Astrocyte (in vitro differentiated cells and primary cell): Measurements from ENCODE around the gene GRAP2.

Experiments used
- EZH2 ChIP-seq: IDR thresholded peaks from 2 replicates; pipeline ENCODE4 v1.6.1; 2012; ENCODE audit warnings: mild to moderate bottlenecking, low read length, inconsistent platforms; ENCODE audit not compliant: insufficient read depth
- TF ChIP-seq, protein P1 (sequence below): IDR thresholded peaks from 2 replicates; pipeline ENCODE4 v1.5.1; 2011; ENCODE audit warnings: low read depth, mild to moderate bottlenecking, inconsistent platforms, low read length, moderate library complexity; ENCODE audit not compliant: insufficient read depth

DNA sequence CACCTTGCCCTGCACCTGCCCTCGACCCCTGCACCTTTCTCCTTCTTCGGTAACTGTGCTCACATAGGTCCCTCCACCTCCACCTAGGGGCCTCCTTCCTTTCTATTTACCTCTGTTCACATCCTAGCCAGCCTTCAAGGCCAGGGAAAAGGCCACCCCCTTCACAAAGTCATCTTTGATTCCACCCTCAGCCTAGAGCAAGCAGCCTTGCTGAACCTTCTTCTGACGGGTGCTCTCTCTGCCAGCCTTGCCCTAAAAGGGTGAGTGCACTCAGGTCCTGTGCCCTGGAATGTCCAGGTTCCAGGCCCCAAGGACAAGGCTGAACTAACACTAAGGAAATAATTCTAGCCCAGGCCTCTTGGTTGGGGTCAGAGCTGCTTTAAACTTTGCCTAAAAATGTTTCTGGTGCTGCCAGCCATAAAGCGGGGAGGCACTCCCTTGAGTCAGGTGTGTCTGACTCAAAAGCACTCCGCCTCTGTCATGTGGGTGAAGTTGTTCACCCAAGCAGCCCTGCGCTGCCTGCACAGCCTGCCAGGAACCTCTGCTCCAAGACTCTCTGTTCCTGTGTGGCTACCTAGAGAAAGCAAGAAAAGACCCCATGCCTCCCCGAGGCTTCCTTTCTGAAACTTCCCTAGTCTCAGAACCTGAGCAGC is 84.6 kb downstream of the GRAP2 start:
- TF ChIP-seq, protein P1, sequence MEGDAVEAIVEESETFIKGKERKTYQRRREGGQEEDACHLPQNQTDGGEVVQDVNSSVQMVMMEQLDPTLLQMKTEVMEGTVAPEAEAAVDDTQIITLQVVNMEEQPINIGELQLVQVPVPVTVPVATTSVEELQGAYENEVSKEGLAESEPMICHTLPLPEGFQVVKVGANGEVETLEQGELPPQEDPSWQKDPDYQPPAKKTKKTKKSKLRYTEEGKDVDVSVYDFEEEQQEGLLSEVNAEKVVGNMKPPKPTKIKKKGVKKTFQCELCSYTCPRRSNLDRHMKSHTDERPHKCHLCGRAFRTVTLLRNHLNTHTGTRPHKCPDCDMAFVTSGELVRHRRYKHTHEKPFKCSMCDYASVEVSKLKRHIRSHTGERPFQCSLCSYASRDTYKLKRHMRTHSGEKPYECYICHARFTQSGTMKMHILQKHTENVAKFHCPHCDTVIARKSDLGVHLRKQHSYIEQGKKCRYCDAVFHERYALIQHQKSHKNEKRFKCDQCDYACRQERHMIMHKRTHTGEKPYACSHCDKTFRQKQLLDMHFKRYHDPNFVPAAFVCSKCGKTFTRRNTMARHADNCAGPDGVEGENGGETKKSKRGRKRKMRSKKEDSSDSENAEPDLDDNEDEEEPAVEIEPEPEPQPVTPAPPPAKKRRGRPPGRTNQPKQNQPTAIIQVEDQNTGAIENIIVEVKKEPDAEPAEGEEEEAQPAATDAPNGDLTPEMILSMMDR, result no peak
- TF ChIP-seq EZH2, result no peak
